GM19035 (cell line): ENCODE results near the gene RBMX2.
"Not testable (repeated sequence)": the region's sequence is repeated elsewhere in the genome, so short reads cannot be mapped to it uniquely, and the experiment has no call there.

Experiments
- ATAC-seq: cut with Tn5 transposase; IDR thresholded peaks from one replicate; pipeline ENCODE4 v1.9.1; 2021; ENCODE audit not compliant: unreplicated experiment

Gene RBMX2, protein sequence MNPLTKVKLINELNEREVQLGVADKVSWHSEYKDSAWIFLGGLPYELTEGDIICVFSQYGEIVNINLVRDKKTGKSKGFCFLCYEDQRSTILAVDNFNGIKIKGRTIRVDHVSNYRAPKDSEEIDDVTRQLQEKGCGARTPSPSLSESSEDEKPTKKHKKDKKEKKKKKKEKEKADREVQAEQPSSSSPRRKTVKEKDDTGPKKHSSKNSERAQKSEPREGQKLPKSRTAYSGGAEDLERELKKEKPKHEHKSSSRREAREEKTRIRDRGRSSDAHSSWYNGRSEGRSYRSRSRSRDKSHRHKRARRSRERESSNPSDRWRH

DNA sequence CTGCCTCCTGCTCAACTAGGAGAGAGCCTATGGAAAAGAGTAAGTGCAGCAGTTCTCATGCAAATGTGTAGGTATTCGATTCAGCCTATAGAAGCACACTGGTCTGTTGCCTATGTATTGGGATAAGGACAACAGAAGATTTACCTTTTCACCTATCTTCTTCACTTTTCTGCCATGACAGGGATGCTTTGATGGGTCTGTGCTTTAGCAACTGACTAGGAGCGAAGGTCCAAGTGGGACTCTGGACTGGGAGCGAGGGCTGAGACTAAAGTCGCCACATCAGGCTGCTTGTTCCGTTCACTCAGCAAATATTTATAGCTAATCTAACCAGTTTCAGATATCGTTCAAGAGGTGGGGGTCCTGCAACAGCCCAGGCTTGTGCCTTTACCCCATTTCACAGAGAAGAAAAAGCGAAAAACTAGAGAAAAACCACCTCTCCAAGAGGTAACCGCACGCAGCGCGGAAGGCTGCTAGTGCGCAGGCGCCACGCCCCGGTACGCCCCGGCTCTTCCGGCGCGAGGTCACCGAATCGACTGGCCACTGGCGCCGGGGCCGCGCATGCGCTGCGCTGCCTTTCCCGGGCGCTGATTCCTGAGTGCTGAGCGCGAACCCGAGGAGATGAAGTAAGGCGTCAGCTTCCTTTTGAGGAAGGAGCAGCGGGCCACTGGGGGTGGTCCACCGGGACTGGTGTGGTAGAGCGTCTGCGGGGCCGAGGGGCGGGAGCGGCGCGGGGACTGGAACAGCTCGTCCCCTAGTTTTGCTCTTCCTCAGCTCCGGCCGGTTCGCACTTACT is at the start of gene RBMX2:
Gene RBMX2 (plus strand): TSS at position 573 of the 793 bp plus-strand sequence. CDS start 46 bp downstream, at position 619.
- peak; percentile 95 for ATAC-seq

DNA sequence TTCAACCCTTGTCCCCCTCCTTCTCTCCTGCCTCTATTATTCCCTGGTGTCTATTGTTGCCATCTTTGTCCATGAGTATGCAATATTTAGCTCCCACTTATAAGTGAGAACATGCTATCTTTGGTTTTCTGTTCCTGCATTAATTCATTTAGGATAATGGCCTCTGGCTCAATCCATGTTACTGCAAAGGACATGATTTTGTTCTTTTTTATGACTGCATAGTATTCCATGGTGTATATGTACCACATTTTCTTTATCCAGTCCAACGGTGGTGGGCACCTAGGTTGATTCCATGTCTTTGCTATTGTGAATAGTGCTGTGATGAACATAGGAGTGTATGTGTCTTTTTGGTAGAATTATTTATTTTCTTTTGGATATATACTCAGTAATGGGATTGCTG is 49.7 kb upstream of the RBMX2 start:
- not testable (repeated sequence) for ATAC-seq

DNA sequence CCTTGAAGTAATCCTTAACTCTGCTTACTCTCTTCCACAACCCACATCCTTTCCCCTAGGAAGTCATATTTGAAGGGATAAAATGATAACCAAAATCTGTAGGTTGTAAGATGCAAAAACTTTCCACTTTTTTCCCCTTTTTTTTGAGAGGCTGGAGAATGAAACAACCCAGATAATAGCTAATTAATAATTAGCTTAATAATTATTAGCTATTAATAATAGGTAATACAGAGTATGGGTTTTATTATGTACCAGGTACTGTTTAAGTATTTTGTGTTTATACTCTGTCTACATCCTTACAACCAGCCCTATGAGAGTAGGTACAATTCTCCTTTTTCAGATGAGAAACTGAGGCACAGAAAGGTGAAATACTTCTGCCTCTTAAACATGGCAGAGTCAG is 25.7 kb upstream of the RBMX2 start:
- ATAC-seq, result no peak

- no peak for ATAC-seq
Observed at GRCh38 chrX:130378024-130378669, 23.6 kb upstream of the RBMX2 start.

DNA sequence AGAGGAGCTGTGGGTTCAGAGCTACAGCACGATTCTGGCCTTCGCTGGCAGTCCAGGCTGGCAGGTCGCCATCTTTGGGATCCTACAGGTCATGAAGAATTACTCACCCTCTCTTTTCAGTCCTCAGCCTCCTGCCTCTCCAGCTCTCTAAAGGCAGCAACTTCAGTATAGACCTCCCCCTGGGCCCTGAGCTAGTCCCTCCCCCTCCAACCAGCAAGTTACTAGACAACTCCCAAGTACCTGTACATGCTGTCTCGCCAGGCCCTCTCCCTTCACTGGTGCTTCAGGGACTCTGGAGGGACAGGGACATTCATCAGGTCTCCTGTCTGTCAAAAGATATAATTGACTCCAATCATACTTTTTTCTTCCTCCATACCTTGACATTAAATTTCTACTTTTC is 16.3 kb upstream of the RBMX2 start, which contains the start of gene GPR119:
Gene GPR119 (minus strand): TSS at position 155 of the 400 bp plus-strand sequence. CDS start 227 bp downstream, outside the sequence.
- ATAC-seq, result no peak

- ATAC-seq, result no peak
Observed at GRCh38 chrX:130386408-130386808, 15.4 kb upstream of the RBMX2 start.

GRCh38 chrX:130393451-130394074 is 8.2 kb upstream of the RBMX2 start:
- no peak for ATAC-seq

GRCh38 chrX:130395341-130395740 is 6.4 kb upstream of the RBMX2 start:
- no peak for ATAC-seq

DNA sequence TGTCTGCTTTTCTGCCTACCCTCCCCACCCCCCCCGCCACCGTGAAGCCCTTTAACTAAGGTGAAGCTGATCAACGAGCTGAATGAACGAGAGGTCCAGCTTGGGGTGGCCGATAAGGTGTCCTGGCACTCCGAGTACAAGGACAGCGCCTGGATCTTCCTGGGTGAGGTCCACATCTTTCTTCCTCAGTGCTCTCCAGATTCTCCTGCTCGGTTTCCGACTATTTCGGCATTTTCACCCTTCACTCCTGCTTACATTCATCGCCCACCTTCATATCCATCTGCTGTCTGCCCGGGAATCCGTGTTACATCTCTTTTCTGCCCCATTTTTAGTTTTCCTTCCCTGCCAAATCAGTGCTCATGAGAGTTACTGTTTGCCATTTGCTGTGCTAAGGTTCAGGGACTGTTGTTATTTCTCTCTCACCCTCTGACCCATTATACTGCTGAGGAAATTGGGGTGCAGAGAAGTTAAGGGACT is 459 bp downstream of the RBMX2 start:
- ATAC-seq, result no peak

- no peak for ATAC-seq
Observed at GRCh38 chrX:130413415-130413814, 11.6 kb downstream of the RBMX2 start.

DNA sequence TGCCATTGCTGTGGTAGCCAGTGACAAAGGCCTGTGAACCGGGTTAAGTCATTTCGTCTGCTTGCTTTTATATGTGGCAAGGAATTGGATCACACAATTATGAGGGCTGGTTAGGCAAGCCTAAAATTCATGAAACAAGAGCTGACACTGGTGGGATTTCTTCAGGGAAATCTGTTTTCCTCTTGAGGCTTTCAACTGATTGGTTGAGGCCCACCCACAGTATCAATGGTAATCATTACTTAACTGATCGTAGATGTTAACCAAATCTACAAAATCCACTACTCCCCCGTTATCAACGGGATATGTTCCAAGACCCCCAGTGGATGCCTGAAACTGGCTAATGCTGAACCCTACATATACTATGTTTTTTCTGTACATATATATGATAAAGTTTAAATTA is 13.0 kb downstream of the RBMX2 start:
- ATAC-seq, result no peak

GRCh38 chrX:130415201-130415600 is 13.4 kb downstream of the RBMX2 start:
- ATAC-seq, result no peak

DNA sequence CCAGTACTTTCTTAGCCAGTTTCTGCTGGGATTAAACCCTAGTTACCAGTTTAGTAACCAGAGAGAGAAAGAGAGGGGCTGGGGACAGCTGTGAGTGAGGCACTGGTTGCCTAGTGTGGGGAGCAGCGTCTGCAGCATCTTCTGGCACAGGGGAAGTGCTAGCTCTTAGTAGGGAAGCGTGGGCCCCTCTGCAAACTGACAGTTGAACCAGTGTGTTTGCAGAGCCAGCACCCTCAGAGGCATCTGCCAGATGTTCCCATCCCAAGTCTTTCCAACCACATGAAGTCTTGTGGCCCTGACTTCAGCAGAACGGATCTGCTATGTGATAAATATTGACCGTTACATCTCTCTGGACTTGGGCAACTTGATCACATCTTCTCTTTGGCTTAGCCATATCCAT is 15.0 kb downstream of the RBMX2 start:
- ATAC-seq, result no peak

DNA sequence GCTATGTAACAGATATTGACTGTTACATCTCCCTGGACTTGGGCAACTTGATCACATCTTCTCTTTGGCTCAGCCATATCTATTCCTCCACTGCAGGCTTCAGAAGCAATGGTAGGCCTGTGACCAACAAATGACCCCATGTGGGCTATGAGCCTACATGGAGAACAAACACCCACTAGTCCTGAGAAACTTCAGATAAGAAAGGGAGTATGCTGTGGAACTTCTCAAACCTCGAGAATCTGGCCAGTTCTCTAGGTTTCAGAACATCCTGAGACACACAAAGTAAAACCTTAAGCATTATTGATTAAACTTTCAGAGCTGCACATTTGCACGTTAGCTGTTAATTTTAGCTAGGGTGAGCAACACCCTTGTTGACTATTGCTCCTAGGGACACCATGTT is 16.3 kb downstream of the RBMX2 start:
- no peak for ATAC-seq

DNA sequence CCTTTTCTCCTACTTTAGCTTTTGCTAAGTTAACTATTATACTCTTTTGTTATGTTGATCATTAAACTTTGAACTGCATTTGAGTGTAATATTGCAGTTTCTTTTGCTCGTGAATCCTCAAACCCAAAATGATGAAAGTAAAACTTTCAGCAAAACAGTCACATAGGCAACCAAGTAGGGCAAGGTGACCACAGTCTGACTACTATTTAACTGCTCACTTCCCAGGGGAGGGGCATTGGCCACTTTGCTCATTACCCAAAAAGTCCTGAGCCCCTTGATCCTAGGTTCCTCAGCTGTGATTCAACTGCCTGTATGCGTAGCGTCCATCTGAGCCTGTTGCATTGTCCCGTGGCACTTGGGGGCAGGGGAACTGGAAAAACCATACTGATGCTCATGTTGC is 17.0 kb downstream of the RBMX2 start:
- no peak for ATAC-seq

GRCh38 chrX:130419263-130419662 is 17.5 kb downstream of the RBMX2 start:
- no peak for ATAC-seq

DNA sequence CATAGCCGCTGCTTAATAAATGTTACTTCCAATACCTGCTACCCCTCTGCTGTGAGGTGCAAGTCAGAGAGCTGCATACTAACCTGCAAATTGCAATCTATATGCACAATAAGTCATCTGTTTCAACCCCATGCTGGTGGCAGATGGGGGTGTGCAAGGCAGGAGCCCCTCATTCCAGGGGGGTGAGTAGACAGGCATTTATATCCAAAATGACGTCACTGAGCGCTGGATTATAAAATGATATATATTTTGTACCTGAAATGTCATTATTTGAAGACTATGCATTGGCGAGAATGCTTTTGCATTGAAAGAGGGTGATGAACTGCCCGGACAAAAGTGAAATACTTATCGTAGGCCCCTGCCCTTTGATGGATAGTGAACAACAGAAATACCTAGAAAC is 24.7 kb downstream of the RBMX2 start:
- ATAC-seq, result no peak

DNA sequence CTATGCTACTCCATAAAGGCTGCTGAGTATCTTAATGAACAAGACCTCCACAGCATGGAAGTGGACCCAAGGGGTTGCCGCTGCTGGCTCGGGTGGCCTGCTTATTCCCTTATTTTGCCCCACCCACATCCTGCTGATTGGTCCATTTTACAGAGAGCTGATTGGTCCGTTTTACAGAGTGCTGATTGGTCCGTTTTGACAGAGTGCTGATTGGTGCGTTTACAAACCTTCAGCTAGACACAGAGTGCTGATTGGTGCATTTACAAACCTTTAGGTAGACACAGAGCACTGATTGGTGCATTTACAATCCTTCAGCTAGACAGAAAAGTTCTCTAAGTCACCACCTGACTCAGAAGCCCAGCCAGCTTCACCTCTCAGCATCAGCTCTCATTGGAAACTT is 27.4 kb downstream of the RBMX2 start:
- not testable (repeated sequence) for ATAC-seq

DNA sequence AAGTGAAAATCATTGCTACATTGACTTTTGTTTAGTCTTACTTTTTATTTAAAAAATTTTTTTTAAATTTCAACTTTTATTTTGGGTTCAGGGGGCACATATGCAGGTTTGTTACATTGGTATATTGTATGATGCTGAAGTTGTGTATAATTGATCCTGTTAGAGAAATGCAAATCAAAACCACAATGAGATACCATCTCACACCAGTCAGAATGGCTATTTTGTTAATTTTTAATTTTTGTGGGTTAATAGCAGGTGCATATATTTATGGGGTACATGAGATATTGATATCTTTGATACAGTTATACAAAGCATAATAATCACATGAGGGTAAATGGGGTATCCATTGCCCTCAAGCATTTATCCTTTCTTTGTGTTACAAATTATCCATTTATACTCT is 34.1 kb downstream of the RBMX2 start:
- no peak for ATAC-seq

DNA sequence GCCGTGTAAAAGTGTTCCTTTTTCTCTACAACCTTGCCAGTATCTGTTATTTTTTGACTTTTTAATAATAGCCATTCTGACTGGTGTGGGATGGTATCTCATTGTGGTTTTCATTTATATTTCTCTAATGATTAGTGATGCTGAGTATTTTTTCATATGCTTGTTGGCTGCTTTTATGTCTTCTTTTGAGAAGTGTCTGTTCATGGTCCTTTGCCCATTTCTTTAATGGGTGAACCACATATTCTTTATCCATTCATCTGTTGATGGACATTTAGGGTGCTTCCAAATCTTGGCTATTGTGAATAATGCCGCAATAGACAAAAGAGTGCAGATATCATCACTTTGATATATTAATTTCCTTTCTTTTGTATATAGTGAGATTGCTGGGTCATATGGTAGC is 36.2 kb downstream of the RBMX2 start:
- not testable (repeated sequence) for ATAC-seq

GRCh38 chrX:130443875-130444274 is 42.1 kb downstream of the RBMX2 start:
- ATAC-seq, result no peak
